HG03039 (cell line): Measurements from ENCODE around the gene CIDEC.
A peak's percentile ranks its signal among the peaks of the same experiment; 100 is the strongest.
"Not testable (repeated sequence)": the region's sequence is repeated elsewhere in the genome, so short reads cannot be mapped to it uniquely, and the experiment has no call there.

ENCODE experiments used
- ATAC-seq: cut with Tn5 transposase; IDR thresholded peaks from one replicate; pipeline ENCODE4 v1.9.1; 2021; ENCODE audit warnings: mild to moderate bottlenecking, moderate library complexity; ENCODE audit not compliant: unreplicated experiment

CIDEC gene

GRCh38 chr3:9902372-9903237, 22.6 kb upstream of the CIDEC start, which contains the start of gene IL17RE:
IL17RE (plus strand) TSS chr3:9902848; CDS start chr3:9902933, 85 bp downstream.
- no peak for ATAC-seq

- ATAC-seq: no peak
Observed at GRCh38 chr3:9901967-9902366, 21.9 kb upstream of the CIDEC start.

GRCh38 chr3:9900965-9901415, 20.9 kb upstream of the CIDEC start:
- not testable (repeated sequence) for ATAC-seq

GRCh38 chr3:9899289-9899791, 19.3 kb upstream of the CIDEC start:
- no peak for ATAC-seq

- no peak for ATAC-seq
Observed at GRCh38 chr3:9898467-9899241, 18.6 kb upstream of the CIDEC start.

- ATAC-seq: no peak
Observed at GRCh38 chr3:9897408-9898372, 17.6 kb upstream of the CIDEC start.

- ATAC-seq: not testable (repeated sequence)
Observed at GRCh38 chr3:9896755-9897407, 16.8 kb upstream of the CIDEC start.

- ATAC-seq: not testable (repeated sequence)
Observed at GRCh38 chr3:9895715-9896114, 15.7 kb upstream of the CIDEC start.

GRCh38 chr3:9893739-9894138, 13.7 kb upstream of the CIDEC start:
- ATAC-seq: no peak

GRCh38 chr3:9891072-9891622, 11.1 kb upstream of the CIDEC start:
- no peak for ATAC-seq

- ATAC-seq: peak; percentile 66
Observed at GRCh38 chr3:9890249-9891071, 10.4 kb upstream of the CIDEC start, which contains the start of gene JAGN1. JAGN1 (plus strand) TSS chr3:9890610; CDS start chr3:9890723, 113 bp downstream.

- ATAC-seq: no peak
Observed at GRCh38 chr3:9889405-9889804, 9.4 kb upstream of the CIDEC start.

GRCh38 chr3:9888540-9888939, 8.5 kb upstream of the CIDEC start:
- ATAC-seq: no peak

GRCh38 chr3:9887480-9887879, 7.4 kb upstream of the CIDEC start:
- ATAC-seq: no peak

- ATAC-seq: no peak
Observed at GRCh38 chr3:9886328-9886727, 6.3 kb upstream of the CIDEC start.

- no peak for ATAC-seq
Observed at GRCh38 chr3:9884555-9885165, 4.6 kb upstream of the CIDEC start.

- no peak for ATAC-seq
Observed at GRCh38 chr3:9883706-9884554, 3.9 kb upstream of the CIDEC start.
